Neural cell (in vitro differentiated cells): ENCODE measurements around the gene RFX3. TPM values are rescaled to one million over a fixed set of nuclear protein-coding genes. Genes with fewer than 3 reads are reported as not detected.

Experiments used
- H2AFZ ChIP-seq: fragments of 200-600, 300-800 bp; sonication (generic), shearing (Covaris generic); 2 replicates; pipeline ENCODE4 v1.6.0; 2014; ENCODE audit warnings: low read depth, mild to moderate bottlenecking, antibody characterized with exemption, low read length, moderate library complexity
- H3F3A ChIP-seq: fragments of 200-600 bp; shearing (Covaris generic); 2 replicates; pipeline ENCODE4 v1.6.1; 2016; ENCODE audit warnings: mild to moderate bottlenecking, moderate library complexity, mixed read lengths, antibody characterized with exemption, low read length; ENCODE audit not compliant: insufficient read depth, poor library complexity, severe bottlenecking
- H3K27ac ChIP-seq: fragments of 200-600, 300-800 bp; sonication (generic), shearing (Covaris generic); 2 replicates; pipeline ENCODE4 v1.5.1; 2014; ENCODE audit warnings: mild to moderate bottlenecking, low read length, moderate library complexity
- H3K27me3 ChIP-seq: fragments of 300-800, 200-600 bp; sonication (generic), shearing (Covaris generic); 2 replicates; pipeline ENCODE4 v1.6.0; 2014; ENCODE audit warnings: mild to moderate bottlenecking, low read depth, low read length, moderate library complexity; ENCODE audit not compliant: insufficient read depth
- H3K36me3 ChIP-seq: fragments of 300-800, 200-600 bp; sonication (generic), shearing (Covaris generic); 2 replicates; pipeline ENCODE4 v1.5.1; 2014; ENCODE audit warnings: mild to moderate bottlenecking, antibody characterized with exemption, low read length, moderate library complexity; ENCODE audit not compliant: insufficient read depth
- H3K4me2 ChIP-seq: fragments of 300-800, 200-600 bp; sonication (generic), shearing (Covaris generic); 2 replicates; pipeline ENCODE4 v1.6.0; 2014; ENCODE audit warnings: mild to moderate bottlenecking, low read length
- H3K4me3 ChIP-seq: fragments of 300-800, 200-600 bp; sonication (generic), shearing (Covaris generic); 2 replicates; pipeline ENCODE4 v1.5.1; 2014; ENCODE audit warnings: mild to moderate bottlenecking, low read length, moderate library complexity
- H3K79me2 ChIP-seq: fragments of 200-600 bp; shearing (Covaris generic); replicated peaks from 2 replicates; pipeline ENCODE4 v1.6.0; 2014; ENCODE audit warnings: mild to moderate bottlenecking, low read length, moderate library complexity; ENCODE audit not compliant: insufficient read depth
- H3K9ac ChIP-seq: fragments of 300-800, 200-600 bp; sonication (generic), shearing (Covaris generic); 2 replicates; pipeline ENCODE4 v1.6.1; 2016; ENCODE audit warnings: mild to moderate bottlenecking, low read length, mixed read lengths
- H3K9me2 ChIP-seq: fragments of 200-600 bp; shearing (Covaris generic); 2 replicates; pipeline ENCODE4 v1.6.1; 2016; ENCODE audit warnings: mild to moderate bottlenecking, low read length, mixed read lengths; ENCODE audit not compliant: insufficient read depth
- H3K9me3 ChIP-seq: fragments of 200-600, 300-800 bp; sonication (generic), shearing (Covaris generic); 2 replicates; pipeline ENCODE4 v1.6.1; 2016; ENCODE audit warnings: mild to moderate bottlenecking, mixed run types, low read length, moderate library complexity, mixed read lengths
- H4K20me1 ChIP-seq: fragments of 200-600 bp; shearing (Covaris generic); 2 replicates; pipeline ENCODE4 v1.6.1; 2016; ENCODE audit warnings: mild to moderate bottlenecking, mixed run types; ENCODE audit not compliant: insufficient read depth
- EP300 ChIP-seq: fragments of 450-650 bp; conservative IDR thresholded peaks from 2 replicates; pipeline ENCODE4 v1.6.1; 2014; ENCODE audit warnings: antibody characterized with exemption, mild to moderate bottlenecking, moderate library complexity; ENCODE audit not compliant: poor library complexity, severe bottlenecking
- EZH2 ChIP-seq: fragments of 200-600, 300-800 bp; shearing (Covaris generic), sonication (generic); IDR thresholded peaks from 2 replicates; pipeline ENCODE4 v1.6.1; 2014; ENCODE audit warnings: antibody characterized with exemption, low read length, borderline replicate concordance, mild to moderate bottlenecking; ENCODE audit not compliant: insufficient read depth, poor library complexity, severe bottlenecking
- MXI1 ChIP-seq: fragments of 450-650 bp; conservative IDR thresholded peaks from 2 replicates; pipeline ENCODE4 v1.6.1; 2014; ENCODE audit warnings: antibody characterized with exemption, mild to moderate bottlenecking; ENCODE audit not compliant: poor library complexity, severe bottlenecking
- POLR2AphosphoS5 ChIP-seq: IDR thresholded peaks from 2 replicates; pipeline ENCODE4 v1.6.1; 2012
- RAD21 ChIP-seq: fragments of 450-650 bp; conservative IDR thresholded peaks from 2 replicates; pipeline ENCODE4 v1.6.1; 2014; ENCODE audit warnings: antibody characterized with exemption, mild to moderate bottlenecking, moderate library complexity
- REST ChIP-seq: IDR thresholded peaks from 2 replicates; pipeline ENCODE4 v1.6.1; 2012; ENCODE audit warnings: borderline replicate concordance
- SMC3 ChIP-seq: fragments of 450-650 bp; conservative IDR thresholded peaks from 2 replicates; pipeline ENCODE4 v1.6.1; 2014; ENCODE audit warnings: antibody characterized with exemption, mild to moderate bottlenecking, moderate library complexity; ENCODE audit not compliant: poor library complexity
- TAF1 ChIP-seq: IDR thresholded peaks from 2 replicates; pipeline ENCODE4 v1.6.1; 2012; ENCODE audit warnings: low read depth
- polyA plus RNA-seq: library from polyadenylated mRNA; depleted of rRNA; stranded (reverse); fragments of >200 nt; gene quantifications from 2 replicates; pipeline ENCODE4 v1.2.3, GENCODE V29; 2014
- TF ChIP-seq, protein P1 (sequence below): fragments of 450-650 bp; IDR thresholded peaks from 2 replicates; pipeline ENCODE4 v1.5.1; 2014; ENCODE audit warnings: antibody characterized with exemption, mild to moderate bottlenecking, moderate library complexity; ENCODE audit not compliant: poor library complexity, severe bottlenecking

The RFX3 gene
- polyA plus RNA-seq, 1 donor from 2014 or later: 27.6 TPM

GRCh38 chr9:3277200-3277599 lies 248.6 kb downstream of the RFX3 start:
- no peaks in the 10 kb centered on the region for H3K9me2 ChIP-seq

DNA sequence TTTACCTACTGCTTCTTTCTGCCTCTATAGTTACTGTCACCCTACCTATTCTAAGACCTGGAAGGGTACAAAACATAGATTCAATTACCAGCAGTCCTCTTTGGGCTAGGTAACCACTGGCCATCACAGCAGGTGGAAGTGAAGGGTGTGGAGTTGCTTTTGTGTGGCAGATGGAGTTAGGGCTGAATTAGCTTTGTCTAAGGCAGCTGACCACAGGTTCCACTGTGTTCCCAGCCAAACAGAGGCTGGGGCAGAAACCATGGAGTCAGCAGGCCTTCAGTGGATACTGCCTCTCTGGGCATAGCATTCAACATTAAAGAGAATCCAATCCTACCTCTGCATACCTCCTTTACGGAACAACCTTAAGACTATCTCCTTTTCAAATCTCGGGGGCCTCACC lies 254.2 kb downstream of the RFX3 start:
- H3K79me2 ChIP-seq: no peaks in the 10 kb centered on the region
- H4K20me1 ChIP-seq: no peaks in the 10 kb centered on the region
- H3K36me3 ChIP-seq: no peaks in the 10 kb centered on the region
- no peaks in the 10 kb centered on the region for H3K9me2 ChIP-seq
- H3K9ac ChIP-seq: no peak overlapping the region
- no peak overlapping the region for H3K4me3 ChIP-seq
- no peaks in the 10 kb centered on the region for H3K27me3 ChIP-seq
- H2AFZ ChIP-seq: no peak overlapping the region
- H3K4me2 ChIP-seq: no peak overlapping the region
- no peak overlapping the region for H3K27ac ChIP-seq
- no peaks in the 10 kb centered on the region for H3K9me3 ChIP-seq
- TF ChIP-seq MXI1: no peak
- TF ChIP-seq RAD21: no peak
- no peak for TF ChIP-seq EP300
- TF ChIP-seq, protein P1, sequence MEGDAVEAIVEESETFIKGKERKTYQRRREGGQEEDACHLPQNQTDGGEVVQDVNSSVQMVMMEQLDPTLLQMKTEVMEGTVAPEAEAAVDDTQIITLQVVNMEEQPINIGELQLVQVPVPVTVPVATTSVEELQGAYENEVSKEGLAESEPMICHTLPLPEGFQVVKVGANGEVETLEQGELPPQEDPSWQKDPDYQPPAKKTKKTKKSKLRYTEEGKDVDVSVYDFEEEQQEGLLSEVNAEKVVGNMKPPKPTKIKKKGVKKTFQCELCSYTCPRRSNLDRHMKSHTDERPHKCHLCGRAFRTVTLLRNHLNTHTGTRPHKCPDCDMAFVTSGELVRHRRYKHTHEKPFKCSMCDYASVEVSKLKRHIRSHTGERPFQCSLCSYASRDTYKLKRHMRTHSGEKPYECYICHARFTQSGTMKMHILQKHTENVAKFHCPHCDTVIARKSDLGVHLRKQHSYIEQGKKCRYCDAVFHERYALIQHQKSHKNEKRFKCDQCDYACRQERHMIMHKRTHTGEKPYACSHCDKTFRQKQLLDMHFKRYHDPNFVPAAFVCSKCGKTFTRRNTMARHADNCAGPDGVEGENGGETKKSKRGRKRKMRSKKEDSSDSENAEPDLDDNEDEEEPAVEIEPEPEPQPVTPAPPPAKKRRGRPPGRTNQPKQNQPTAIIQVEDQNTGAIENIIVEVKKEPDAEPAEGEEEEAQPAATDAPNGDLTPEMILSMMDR: no peak
- TF ChIP-seq SMC3: no peak
- TF ChIP-seq EZH2: no peak
- no peak for TF ChIP-seq TAF1
- no peaks in the 10 kb centered on the region for H3F3A ChIP-seq

More at GRCh38 chr9:3277200-3277599, 248.6 kb downstream of the RFX3 start:
- Histone ChIP-seq H3K9me3 (no peaks in the 10 kb centered on the region), H3K4me2 (no peak overlapping the region), H3K36me3 (no peaks in the 10 kb centered on the region), H2AFZ (no peak overlapping the region), H4K20me1 (no peaks in the 10 kb centered on the region), H3K9ac (no peak overlapping the region), H3K27me3 (no peaks in the 10 kb centered on the region), H3F3A (no peaks in the 10 kb centered on the region), H3K4me3 (no peak overlapping the region), H3K79me2 (no peaks in the 10 kb centered on the region), H3K27ac (no peak overlapping the region)
- no peak for TF ChIP-seq SMC3
- TF ChIP-seq REST: no peak
- TF ChIP-seq, protein P1: no peak
- TF ChIP-seq EP300: no peak
- TF ChIP-seq MXI1: no peak
- no peak for TF ChIP-seq EZH2
- no peak for TF ChIP-seq POLR2AphosphoS5
- no peak for TF ChIP-seq TAF1
